GM19395 (cell line): ENCODE measurements around the gene CPZ.
"Not testable (repeated sequence)": the region's sequence is repeated elsewhere in the genome, so short reads cannot be mapped to it uniquely, and the experiment has no call there.

Experiments used
- ATAC-seq: cut with Tn5 transposase; IDR thresholded peaks from one replicate; pipeline ENCODE4 v1.9.1; 2021; ENCODE audit warnings: mild to moderate bottlenecking, moderate library complexity; ENCODE audit not compliant: unreplicated experiment

The CPZ gene

DNA sequence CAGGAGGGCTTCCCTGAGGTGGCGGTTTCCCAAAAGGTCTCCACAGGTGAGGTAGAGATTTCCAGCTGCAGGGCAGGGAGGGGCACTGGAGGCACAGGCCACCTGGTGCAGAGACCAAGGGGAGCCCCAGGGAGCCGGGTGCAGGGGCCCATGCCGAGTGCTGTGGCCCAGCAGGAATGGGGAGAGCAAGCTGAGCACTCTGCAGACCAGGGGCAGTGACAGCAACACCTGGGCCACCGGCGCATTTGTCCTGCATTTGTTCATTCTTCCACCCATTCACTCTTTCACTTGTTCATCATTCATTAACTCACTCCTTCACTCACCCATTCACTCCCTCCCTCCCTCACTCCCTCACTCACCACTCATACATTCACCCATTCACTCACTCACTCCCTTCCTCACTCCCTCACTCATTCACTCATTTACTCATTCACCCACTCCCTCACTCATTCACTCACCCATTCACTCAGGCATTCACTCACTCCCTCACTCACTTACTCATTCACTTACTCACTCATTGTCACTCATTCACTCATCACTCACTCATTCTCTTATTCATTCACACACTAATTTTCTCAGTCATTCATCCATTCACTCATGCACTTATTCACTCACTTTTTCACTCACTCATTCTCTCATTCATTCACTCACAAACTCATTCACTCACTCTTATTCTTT, 16.3 kb downstream of the CPZ start:
- no peak for ATAC-seq

DNA sequence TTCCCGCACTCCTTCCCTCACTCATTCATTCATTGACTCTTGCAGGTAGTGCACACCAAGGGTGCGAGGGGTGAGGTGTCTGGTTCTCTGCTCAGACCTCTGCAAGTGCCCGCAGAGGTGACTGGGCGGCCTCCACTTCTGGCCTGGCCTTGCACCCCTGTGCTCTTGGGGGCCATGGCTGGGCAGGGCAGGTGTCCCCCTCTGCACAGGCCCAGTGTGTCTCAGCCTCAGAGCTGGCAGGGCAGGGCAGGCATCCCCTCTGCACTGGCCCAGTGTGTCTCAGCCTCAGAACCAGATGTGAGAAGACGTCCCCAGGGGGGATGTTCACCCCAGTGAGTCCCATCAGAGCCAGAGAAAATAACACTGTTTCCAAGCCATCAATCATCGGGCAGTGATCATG, 16.8 kb downstream of the CPZ start:
- ATAC-seq, result no peak

DNA sequence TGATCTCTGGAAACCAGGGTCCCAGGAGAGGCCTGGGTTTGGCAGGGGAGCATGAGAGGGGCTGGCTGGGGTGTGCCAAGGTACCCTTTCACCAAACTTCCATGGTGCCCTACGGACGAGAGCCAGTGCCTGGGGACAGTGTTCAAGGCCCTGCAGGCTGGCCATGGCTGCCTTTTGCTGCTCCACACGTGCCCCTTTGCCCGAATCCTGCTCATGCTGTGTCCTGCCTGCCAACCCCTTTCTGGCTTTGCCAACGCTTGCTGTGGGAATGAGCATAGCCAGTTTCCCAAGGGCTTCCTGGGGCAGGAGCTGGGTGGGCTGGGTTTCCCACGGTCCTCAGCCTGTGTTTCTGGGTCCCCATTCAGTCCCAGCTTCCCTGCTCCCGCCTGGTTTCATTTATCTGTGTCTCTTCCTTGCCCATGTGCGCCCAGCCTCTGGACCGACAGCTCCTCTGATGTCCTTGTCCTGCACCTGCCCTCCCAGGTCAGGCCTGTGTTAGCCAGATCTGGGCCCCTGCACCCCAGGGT, 17.3 kb downstream of the CPZ start:
- no peak for ATAC-seq

DNA sequence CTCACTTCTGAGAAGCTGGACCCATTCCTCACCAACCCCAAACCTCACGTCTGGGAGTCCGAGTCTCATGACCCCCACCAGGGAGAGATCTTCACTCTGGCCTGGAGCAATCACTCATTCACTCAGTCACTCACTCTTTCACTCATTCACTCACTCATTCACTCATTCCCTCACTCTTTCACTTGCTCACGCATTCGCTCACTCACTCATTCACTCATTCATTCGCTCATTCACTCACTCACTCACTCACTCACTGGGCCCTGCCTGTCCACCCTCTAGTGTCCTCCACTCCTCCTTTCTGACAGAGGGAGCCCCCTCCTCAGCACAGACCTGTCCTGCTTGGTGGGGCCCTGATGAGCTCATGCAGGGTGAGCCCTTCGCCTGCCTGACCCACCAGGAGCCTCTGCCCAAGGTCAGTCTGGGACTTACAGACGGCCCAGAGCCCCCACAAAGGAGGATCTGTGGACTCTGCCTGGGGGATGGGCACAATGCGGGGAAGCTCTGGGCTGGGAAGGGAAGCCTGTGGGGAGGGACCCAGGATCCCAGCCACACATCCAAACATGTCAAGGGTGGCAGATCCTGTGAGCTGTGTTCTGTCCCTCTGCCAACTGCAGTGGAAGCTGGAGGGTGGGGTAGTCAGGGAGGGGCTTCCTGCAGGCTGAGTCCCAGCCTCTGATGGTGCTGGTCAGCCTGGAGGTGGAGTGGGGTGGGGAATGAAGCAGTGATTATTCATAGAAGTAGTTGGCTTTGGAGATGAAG, 18.5 kb downstream of the CPZ start:
- ATAC-seq, result no peak

DNA sequence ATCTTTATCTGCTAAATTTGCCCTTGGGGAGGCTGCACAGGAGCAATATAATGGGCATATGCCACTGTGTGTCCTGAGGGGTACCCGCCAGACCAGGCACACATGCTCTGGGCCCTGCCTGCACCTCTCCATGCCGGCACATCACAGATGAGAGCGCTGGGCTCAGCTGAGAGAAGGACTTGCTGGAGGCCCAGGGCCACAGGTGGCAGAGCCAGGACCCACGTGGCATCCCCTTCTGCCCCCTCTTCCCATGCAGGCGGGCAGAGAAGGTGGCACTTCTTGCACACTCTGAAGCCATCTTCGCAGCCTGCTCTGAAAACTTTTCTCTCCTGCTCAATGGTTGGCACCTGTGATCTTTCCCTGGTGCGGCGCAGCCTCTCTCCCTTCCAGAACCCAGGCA, 20.1 kb downstream of the CPZ start:
- no peak for ATAC-seq

DNA sequence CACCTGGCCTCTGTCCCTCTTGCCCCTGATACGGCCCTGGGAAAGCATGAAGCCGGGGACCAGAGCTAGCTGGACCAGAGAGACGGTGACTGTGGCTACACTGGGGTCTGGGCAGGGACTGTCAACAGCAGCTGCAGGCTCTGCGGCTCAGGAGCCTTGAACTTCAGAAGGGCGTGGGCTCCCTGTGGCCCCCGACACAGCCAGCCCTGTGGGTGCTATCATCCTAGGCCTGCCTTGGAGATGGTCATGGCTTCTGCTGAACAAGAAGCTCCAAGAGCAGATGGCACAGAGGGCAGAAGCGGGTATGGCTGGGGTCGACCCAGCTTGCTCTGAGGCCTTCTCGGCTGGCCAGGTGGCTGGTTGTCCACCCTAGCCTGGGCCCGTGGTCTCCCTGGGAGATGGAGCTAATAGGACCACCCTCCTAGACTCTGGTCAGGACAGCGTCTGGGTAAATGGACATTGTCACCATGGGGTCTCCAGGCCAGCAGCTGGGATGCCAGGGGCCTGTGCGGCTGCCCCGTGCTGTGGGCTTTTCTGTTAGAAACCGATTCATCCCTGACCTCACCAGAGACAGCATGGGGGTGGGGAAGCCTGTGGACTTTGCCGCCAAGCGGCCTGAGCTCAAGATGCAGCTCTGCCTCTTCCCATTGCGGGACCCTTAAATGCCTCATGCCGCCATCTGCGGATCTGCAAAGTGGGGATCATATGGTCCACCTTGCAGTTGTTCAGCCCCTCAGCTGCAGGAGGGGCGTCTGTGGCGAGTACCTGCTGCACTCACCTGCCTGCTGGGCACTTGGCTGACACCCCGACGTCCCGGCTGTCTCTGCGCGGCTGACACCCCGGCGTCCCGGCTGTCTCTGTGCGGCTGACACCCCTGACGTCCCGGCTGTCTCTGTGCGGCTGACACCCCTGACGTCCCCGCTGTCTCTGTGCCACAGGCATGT, 21.1 kb downstream of the CPZ start:
- ATAC-seq, result no peak

DNA sequence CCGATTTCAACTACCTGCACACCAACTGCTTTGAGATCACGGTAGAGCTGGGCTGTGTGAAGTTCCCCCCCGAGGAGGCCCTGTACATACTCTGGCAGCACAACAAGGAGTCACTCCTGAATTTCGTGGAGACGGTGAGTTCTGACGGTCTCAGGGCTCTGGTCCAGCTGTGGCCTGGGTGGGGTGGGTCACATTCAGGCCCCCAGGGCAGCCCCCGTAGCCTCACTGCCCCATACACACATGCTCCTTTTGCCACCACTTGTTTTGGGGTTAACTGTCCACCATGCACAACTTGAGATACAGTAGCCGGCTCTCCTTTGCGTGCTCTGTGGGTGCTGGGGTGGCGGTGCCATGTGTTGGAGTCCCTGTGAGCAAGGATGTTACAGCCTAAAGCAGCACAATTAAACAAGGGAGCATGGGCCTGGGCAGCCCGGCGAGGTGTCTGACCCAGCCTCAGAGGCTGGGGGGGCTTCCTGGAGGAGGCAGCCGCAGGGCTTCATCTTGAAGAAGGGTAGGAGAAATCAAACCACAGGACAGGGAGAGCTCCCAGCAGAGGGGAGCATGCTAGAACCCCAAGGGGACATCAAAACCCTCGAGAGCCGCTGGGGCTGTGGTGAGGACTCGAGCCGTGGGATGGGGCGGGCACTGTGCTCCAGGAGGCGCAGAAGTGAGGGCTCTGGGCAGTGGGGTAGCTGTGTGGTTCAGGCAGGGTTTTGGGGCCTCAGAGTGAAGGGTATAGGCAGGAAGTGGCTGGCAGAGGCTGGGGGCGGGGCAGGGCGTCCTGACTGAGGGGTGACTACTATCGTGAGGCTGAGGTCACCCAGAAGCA, 22.0 kb downstream of the CPZ start:
- no peak for ATAC-seq

DNA sequence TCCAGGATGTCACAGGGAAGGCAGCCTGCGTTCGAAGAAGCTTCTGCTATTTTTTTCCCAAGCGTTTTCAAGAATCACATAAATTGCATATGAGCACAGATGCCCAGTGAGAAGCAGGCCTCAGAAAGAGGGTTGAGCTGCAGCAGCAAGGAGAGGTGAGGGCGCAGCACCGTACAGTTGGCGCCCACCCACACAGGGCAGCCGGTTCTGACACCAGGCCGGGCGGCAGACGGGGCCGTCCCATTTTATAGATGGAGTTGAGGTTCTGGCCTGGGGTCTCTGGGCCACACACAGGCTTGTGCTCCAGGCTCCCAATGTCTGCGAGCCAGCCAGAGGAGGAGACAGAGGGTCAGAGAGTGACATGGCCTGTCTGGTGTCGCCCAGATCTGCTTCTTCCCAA, 22.8 kb downstream of the CPZ start:
- ATAC-seq, result no peak

DNA sequence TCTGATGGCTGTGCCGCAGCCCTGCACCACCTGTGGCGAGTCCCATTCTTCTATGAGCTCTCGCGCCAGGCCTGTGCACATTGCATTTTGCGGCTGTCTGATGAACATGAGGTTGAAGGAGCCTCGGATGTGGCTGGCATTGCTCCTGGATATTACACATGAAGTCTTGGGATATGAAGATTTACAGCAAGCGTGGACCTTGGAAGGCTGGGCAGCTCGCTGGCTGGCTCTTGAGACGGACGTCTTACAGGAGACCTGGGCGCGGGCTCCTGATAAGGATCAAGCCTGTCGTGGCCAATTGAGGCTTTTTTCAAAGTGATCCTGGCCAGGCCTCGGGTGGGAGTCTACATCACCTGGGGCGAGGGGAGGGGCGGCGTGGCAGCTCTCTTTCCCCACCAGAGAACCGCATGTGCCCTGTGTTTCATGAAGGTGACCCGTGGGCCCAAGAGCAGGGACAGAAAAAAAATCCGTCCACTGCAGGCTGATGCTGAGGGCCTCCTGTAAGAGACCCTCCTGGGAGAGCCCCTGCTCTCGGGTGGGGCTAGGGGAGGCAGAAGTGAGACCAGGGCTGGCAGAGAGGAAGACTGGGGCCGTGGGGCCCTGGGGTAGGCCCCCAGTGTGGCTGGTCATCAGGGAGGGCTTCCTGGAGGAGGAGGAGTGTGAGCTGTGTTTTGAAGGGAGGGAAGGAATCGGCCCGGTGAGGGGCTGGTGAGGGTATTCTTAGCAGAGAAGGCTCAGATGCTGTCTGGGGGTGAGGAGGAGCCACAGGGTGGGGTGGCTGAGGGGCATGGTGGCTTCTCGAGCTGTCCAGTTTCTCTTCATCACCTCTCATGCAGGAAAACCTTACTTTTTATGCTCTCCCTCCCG, 23.6 kb downstream of the CPZ start:
- ATAC-seq, result no peak

DNA sequence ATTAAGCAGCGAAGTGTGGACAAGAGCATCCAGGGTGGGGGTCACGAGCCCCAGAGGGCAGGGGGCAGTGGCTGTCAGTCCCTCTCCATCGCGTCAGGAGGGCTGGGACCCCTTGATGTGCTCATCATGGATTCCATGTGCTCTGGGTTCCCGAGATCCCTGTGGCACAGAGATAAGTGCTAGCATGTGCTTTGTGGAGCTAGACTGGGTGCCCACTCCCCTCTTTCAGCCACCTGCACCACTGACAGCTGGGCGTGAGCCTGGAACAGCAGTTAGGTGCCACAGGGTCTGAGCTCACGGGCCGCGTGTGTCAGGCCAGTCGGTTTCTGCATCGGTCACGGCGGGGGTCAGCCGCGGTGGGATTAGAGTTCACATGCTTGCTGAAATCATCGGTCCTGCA, 24.3 kb downstream of the CPZ start:
- ATAC-seq, result no peak

DNA sequence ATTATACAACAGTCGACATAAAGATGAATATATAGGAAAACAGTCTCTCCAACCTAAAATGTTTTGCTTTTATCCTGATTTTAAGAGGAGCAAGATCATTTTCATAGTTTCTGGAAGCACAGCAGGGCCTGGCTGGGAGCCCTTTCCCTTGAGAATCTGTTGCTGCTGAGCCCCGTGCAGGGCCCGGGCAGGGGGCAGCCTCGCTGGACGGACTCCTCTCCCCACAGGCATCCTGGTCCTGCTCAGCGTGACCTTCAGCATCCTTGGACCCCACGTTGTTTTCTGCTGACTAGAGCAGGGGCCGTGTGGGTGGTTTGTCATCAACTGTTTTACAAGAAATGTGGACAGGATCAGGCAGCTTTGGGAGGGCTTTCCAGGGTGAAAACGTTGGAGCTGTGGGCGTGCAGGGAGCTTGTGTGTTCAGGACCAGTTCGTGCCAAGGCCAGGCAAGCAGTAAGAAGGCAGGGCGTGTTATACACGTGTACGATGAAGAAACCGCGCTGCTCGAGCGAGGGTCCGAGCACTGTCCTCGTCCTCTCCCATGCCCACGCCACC, 25.0 kb downstream of the CPZ start:
- no peak for ATAC-seq

DNA sequence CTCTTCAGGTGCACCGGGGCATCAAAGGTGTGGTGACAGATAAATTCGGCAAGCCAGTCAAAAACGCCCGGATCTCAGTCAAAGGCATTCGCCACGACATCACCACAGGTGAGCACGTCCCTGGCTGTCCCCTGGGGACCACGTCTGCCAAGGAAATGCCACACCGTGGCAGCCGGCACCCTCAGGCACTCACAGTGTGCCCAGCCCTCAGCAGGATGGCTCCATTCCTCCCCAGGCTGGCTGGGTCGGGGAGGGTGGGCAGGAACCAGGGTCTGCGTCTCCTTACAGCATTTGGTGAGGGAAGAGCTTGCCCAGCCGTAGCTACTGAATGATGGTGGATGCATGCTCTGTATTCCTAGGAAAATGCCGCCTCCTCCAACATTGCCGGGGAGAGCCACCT, 25.9 kb downstream of the CPZ start:
- ATAC-seq, result no peak

DNA sequence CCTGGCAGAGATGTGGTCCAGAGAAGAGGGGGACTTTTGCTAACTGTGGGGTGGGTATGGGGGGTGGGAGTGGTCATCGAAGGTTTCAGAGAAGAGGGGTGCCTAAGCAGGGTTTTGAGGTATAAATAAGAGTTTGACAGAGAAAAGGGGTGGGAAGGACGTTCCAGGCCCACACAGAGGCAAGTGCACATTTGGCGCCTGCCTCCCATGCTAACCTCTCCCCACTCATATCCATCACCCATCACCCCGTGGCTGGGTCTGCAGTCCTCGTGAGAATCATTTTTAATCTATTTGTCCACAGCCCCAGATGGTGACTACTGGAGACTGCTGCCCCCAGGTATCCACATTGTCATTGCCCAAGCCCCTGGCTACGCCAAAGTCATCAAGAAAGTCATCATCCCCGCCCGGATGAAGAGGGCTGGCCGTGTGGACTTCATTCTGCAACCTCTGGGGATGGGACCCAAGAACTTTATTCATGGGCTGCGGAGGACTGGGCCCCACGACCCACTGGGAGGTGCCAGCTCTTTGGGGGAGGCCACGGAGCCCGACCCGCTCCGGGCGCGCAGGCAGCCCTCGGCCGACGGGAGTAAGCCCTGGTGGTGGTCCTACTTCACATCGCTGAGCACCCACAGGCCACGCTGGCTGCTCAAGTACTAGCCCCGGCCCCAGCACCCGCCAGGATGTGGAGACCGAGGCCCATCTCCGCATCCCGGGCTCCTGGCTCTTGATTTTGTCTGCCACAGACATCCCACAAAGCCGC, 26.6 kb downstream of the CPZ start:
- no peak for ATAC-seq

DNA sequence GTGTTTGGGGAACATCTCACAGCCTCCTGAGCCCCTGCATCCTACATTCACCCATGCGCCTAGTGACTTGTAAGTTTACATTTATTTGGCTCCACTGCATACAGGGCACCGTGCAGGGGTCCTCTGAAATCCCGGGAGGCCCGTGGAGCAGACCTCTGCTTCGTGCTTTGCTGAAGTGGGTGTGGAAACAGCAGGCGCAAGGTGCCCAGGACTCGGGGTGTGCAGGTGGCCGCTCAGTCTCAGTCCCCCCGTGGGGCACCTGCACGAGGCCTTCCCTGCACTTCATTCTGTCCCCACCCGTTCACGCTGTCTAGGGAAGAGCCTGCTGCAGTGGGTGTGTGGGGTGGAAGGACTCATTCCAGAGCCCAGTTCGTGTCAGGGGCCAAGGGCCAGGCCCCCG, 28.6 kb downstream of the CPZ start:
- ATAC-seq, result not testable (repeated sequence)

DNA sequence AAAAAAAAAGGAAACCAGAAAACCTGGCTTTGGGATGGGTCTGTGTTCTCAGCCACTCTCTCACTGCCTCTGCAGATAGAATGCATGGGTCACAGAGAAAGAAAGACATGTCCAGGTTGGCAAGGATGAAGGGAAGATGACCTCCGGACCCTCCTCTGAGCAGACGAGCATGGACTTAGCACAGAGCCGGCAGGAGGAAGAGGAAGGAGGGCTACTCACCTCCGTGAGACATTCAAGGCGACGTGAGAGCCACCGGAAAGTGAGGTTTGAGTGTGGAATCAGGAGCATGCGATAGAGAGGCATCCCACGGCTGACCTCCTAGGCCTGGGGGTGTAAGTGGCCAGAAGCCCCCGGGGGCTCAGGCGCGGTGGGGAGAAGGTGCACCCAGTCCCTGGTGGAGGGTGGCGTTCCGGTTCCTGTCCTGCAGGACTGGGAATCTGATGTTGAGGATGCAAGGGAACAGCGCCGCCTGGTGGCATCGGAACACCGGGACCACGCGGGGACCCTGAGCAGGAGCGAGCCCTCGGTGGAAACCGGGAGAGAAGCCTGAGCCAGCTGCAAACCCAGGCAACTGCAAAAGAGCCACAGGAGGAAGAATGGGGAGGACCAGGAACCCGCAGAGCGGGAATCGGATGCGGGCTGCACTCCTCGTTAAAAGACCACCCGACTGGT, 32.2 kb downstream of the CPZ start:
- not testable (repeated sequence) for ATAC-seq

DNA sequence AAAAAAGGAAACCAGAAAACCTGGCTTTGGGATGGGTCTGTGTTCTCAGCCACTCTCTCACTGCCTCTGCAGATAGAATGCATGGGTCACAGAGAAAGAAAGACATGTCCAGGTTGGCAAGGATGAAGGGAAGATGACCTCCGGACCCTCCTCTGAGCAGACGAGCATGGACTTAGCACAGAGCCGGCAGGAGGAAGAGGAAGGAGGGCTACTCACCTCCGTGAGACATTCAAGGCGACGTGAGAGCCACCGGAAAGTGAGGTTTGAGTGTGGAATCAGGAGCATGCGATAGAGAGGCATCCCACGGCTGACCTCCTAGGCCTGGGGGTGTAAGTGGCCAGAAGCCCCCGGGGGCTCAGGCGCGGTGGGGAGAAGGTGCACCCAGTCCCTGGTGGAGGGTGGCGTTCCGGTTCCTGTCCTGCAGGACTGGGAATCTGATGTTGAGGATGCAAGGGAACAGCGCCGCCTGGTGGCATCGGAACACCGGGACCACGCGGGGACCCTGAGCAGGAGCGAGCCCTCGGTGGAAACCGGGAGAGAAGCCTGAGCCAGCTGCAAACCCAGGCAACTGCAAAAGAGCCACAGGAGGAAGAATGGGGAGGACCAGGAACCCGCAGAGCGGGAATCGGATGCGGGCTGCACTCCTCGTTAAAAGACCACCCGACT, 37.8 kb downstream of the CPZ start:
- not testable (repeated sequence) for ATAC-seq

DNA sequence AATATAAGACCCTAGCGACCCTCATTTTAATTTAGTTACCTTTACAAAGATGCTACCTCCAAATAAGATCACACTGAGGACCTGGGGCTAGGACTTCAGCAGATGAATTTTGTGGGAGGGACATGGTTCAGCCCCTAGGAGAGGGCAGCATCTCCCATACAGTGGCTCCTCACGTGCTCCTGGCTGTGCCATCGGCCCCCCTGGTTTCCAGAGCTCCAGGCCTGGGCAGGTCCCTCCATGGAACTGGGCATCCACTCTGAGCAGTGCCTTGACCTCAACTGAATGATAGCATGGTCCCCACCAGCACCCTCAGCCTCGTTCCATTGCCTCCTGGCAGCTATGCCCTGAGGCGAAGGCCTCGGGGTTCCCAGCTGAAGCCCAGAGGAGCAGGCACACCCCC, 39.3 kb downstream of the CPZ start:
- not testable (repeated sequence) for ATAC-seq
